T-helper 2 cell treated with Interferon-gamma antibody and Interleukin-4, amounts not matched to agents 100 ng/mL and 5 ng/mL, for 36 hours (primary cell): ENCODE data around the gene UBE2D1. TPM values are rescaled to one million over a fixed set of nuclear protein-coding genes. Genes with fewer than 3 reads are reported as not detected.

Source experiments
- total RNA-seq: library from RNA; stranded (reverse); gene quantifications from 2 replicates; pipeline ENCODE4 v1.2.3, GENCODE V29; 2022

Gene UBE2D1
- total RNA-seq, 1 donor from 2014 or later = 14.4 TPM

Other genes with a start within 250 kb of the UBE2D1 start
- gene IPMK, start 67.1 kb upstream of the UBE2D1 start, total RNA-seq = 4.3 and 4.4 TPM in 2 replicates
- gene CISD1, start 65.8 kb upstream of the UBE2D1 start, total RNA-seq = 33.5 and 36.2 TPM in 2 replicates
- 64.1 and 67.0 TPM in 2 replicates for gene TFAM, start 50.4 kb downstream of the UBE2D1 start, total RNA-seq
- 0.05 and 0.07 TPM in 2 replicates for gene BICC1, start 177.9 kb downstream of the UBE2D1 start, total RNA-seq